HG02642 (cell line): ENCODE data around the gene SLC25A13.
"Not testable (repeated sequence)": the region's sequence is repeated elsewhere in the genome, so short reads cannot be mapped to it uniquely, and the experiment has no call there.

Source experiments
- ATAC-seq: cut with Tn5 transposase; IDR thresholded peaks from one replicate; pipeline ENCODE4 v1.9.1; 2021; ENCODE audit warnings: mild to moderate bottlenecking; ENCODE audit not compliant: unreplicated experiment, poor library complexity

Gene SLC25A13

GRCh38 chr7:96327429-96327828 is 5.5 kb upstream of the SLC25A13 start:
- no peak for ATAC-seq

- ATAC-seq: not testable (repeated sequence)
These were observed 4.9 kb upstream of the SLC25A13 start for GRCh38 chr7:96326752-96327151.

- ATAC-seq: no peak
These were observed 1.1 kb upstream of the SLC25A13 start for GRCh38 chr7:96322847-96323461.

GRCh38 chr7:96322373-96322695 is 436 bp upstream of the SLC25A13 start:
- no peak for ATAC-seq

GRCh38 chr7:96321031-96321657 is 754 bp downstream of the SLC25A13 start:
- peak; percentile 50 for ATAC-seq

- peak; percentile 40 for ATAC-seq
These were observed 1.5 kb downstream of the SLC25A13 start for GRCh38 chr7:96320442-96320841.

GRCh38 chr7:96319439-96319838 is 2.5 kb downstream of the SLC25A13 start:
- ATAC-seq: no peak

GRCh38 chr7:96316949-96317348 is 4.9 kb downstream of the SLC25A13 start:
- no peak for ATAC-seq

- ATAC-seq: no peak
These were observed 6.8 kb downstream of the SLC25A13 start for GRCh38 chr7:96315125-96315512.

GRCh38 chr7:96314402-96315124 is 7.3 kb downstream of the SLC25A13 start:
- no peak for ATAC-seq

GRCh38 chr7:96313940-96314339 is 8.0 kb downstream of the SLC25A13 start:
- no peak for ATAC-seq

GRCh38 chr7:96312502-96312901 is 9.4 kb downstream of the SLC25A13 start:
- no peak for ATAC-seq

- ATAC-seq: no peak
These were observed 9.9 kb downstream of the SLC25A13 start for GRCh38 chr7:96311967-96312366.

- ATAC-seq: no peak
These were observed 11.8 kb downstream of the SLC25A13 start for GRCh38 chr7:96310110-96310509.

GRCh38 chr7:96308950-96309263 is 13.0 kb downstream of the SLC25A13 start:
- ATAC-seq: no peak

- no peak for ATAC-seq
These were observed 13.5 kb downstream of the SLC25A13 start for GRCh38 chr7:96308253-96308949.

- ATAC-seq: no peak
These were observed 15.3 kb downstream of the SLC25A13 start for GRCh38 chr7:96306385-96307125.

GRCh38 chr7:96305915-96306314 is 16.0 kb downstream of the SLC25A13 start:
- no peak for ATAC-seq

- no peak for ATAC-seq
These were observed 17.3 kb downstream of the SLC25A13 start for GRCh38 chr7:96304573-96304972.

- no peak for ATAC-seq
These were observed 18.0 kb downstream of the SLC25A13 start for GRCh38 chr7:96303686-96304443.
